Brain microvascular endothelial cell (primary cell): ENCODE data around the gene PEX26.

ENCODE experiments used
- DNase-seq: peaks from one replicate; pipeline ENCODE4 v3.0.0-alpha.2; 2020
- H3K27ac ChIP-seq: fragments of 250-450 bp; sonication (Bioruptor Pico); 2 replicates; pipeline ENCODE4 v1.5.1; 2020; ENCODE audit warnings: mild to moderate bottlenecking, moderate library complexity
- H3K27me3 ChIP-seq: fragments of 250-450 bp; sonication (Bioruptor Pico); replicated peaks from 2 replicates; pipeline ENCODE4 v1.5.1; 2020; ENCODE audit warnings: mild to moderate bottlenecking
- H3K36me3 ChIP-seq: fragments of 250-450 bp; sonication (Bioruptor Pico); replicated peaks from 2 replicates; pipeline ENCODE4 v1.5.1; 2020; ENCODE audit warnings: mild to moderate bottlenecking
- H3K4me3 ChIP-seq: 2 replicates; pipeline ENCODE4 v1.5.1; 2011; ENCODE audit warnings: low read depth, mild to moderate bottlenecking, control low read depth, low read length, moderate library complexity
- in situ Hi-C: cut with HindIII; loops from 2 replicates; pipeline ENCODE4 v1.10.0; 2017; ENCODE audit warnings: low sequenced_read_pairs, low pct_ligation_motif_present
- TF ChIP-seq, protein P1 (sequence below): IDR thresholded peaks from 2 replicates; pipeline ENCODE4 v1.5.1; 2011; ENCODE audit warnings: low read depth, mild to moderate bottlenecking, moderate library complexity, low read length, control low read depth, inconsistent platforms; ENCODE audit errors: missing control alignments

PEX26 gene

DNA sequence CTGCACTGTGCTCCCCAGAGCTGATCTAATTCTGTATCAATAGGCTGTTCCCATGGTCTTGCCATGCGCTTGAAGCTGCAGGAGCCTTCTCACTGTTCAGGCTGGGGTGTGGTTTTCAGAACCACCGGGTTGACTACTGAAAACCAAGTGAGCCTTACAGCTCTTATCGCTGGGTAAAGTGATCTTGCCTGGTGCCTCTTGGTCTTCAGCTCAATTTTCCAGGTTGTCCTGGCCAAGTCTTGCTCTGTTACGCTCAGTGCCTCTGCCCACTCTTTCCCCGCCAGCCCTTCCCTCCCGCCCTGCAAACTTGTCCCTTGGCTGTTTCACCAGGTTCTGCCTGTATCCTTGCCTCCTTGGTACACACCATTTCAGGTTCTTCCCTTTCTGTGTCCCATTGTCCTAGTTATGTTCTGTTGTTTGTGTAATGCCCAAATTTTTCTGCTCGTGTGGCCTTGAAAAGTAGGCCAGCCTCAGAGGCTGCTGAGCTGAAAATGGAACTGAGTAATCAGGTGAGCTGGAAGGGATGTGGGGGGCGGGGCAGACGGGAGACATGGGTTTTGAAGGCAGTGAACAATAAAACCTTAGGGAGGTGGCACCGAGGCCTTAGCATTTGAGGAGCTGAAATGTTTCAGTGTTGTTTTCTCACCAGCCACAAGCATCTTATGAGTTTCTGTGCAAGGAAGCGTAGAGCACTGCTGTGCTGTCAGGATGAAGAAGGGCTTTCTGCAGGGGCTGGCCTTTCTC lies 11.2 kb downstream of the PEX26 start:
- H3K27ac ChIP-seq = no peak overlapping the region
- H3K36me3 ChIP-seq = peaks cover 36% of the 10 kb centered on the region
- no peak overlapping the region for H3K4me3 ChIP-seq
- TF ChIP-seq, protein P1, sequence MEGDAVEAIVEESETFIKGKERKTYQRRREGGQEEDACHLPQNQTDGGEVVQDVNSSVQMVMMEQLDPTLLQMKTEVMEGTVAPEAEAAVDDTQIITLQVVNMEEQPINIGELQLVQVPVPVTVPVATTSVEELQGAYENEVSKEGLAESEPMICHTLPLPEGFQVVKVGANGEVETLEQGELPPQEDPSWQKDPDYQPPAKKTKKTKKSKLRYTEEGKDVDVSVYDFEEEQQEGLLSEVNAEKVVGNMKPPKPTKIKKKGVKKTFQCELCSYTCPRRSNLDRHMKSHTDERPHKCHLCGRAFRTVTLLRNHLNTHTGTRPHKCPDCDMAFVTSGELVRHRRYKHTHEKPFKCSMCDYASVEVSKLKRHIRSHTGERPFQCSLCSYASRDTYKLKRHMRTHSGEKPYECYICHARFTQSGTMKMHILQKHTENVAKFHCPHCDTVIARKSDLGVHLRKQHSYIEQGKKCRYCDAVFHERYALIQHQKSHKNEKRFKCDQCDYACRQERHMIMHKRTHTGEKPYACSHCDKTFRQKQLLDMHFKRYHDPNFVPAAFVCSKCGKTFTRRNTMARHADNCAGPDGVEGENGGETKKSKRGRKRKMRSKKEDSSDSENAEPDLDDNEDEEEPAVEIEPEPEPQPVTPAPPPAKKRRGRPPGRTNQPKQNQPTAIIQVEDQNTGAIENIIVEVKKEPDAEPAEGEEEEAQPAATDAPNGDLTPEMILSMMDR = no peak
- in situ Hi-C loops = no loop called here
- no peaks in the 10 kb centered on the region for H3K27me3 ChIP-seq
- DNase-seq = no peak

- H3K36me3 ChIP-seq = peaks cover 29% of the 10 kb centered on the region
- no peak overlapping the region for H3K27ac ChIP-seq
- no peaks in the 10 kb centered on the region for H3K27me3 ChIP-seq
- TF ChIP-seq, protein P1 = no peak
- DNase-seq = no peak
- no peak overlapping the region for H3K4me3 ChIP-seq
- in situ Hi-C loops = no loop called here
These were observed 12.5 kb downstream of the PEX26 start for GRCh38 chr22:18090286-18090685.

DNA sequence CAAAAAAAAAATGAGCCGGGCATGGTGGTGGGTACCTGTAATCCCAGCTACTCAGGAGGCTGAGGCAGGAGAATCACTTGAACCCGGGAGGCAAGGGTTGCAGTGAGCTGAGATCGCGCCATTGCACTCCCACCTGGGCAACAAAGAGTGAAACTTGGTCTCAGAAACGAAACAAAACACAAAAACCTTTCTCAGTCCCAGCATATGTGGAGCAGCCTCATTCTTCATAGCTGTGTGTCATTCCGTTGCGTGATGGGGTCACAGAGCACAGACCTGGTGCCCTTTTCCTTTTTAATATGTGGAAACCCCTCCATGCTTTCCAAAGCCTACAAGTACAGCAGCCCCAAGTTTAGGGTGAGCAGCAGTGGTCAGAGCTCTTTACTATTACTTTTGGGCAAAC lies 13.7 kb downstream of the PEX26 start:
- TF ChIP-seq, protein P1 = no peak
- Histone ChIP-seq H3K36me3 (peaks cover 24% of the 10 kb centered on the region), H3K4me3 (no peak overlapping the region), H3K27me3 (no peaks in the 10 kb centered on the region), H3K27ac (no peak overlapping the region)
- in situ Hi-C loops = no loop called here
- DNase-seq = no peak

DNA sequence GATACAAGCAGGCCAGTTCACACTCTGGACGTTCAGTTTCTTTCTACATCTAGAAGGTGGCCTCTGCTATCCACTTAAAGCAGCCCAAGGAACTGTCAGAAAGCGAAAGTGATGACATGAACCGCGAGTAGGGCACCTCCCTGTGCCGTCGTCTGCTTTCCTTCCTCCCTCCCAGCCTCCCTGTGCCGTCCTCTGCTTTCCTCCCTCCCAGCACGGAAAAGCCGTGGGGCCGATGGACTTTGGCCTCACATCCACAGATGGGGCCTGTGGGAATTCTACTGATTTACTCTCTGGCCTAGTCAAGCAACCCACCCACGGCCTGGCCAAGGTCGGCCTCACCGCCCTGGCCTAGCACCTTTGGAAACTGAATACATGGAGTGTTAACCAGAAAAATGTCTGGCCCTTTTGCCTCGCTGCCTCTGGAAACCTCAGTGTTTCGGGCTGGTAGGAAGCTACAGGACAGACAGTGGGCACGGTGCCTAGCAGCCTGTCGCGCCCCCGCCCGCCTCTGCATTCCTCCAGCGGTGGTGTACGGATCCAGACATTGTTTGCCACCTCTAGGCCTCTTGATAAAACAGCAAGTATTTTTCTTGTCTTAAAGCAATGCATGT lies 14.2 kb downstream of the PEX26 start:
- Histone ChIP-seq H3K27ac (peak overlapping the region; percentile 33), H3K4me3 (peak overlapping the region; percentile 26), H3K27me3 (no peaks in the 10 kb centered on the region), H3K36me3 (peaks cover 22% of the 10 kb centered on the region)
- in situ Hi-C loops = no loop called here
- DNase-seq = no peak
- TF ChIP-seq, protein P1 = no peak

- Histone ChIP-seq H3K4me3 (no peak overlapping the region), H3K36me3 (peaks cover 8% of the 10 kb centered on the region), H3K27ac (no peak overlapping the region), H3K27me3 (no peaks in the 10 kb centered on the region)
- in situ Hi-C loops = no loop called here
- TF ChIP-seq, protein P1 = no peak
- DNase-seq = no peak
These were observed 15.9 kb downstream of the PEX26 start for GRCh38 chr22:18093661-18094060.
